VCaP (cell line): Measurements from ENCODE around the gene AGAP3.

Source experiments
- H3K27ac ChIP-seq: fragments of 450-650 bp; 2 replicates; pipeline ENCODE4 v1.5.1; 2017
- TF ChIP-seq, protein P1 (sequence below): fragments of 450-650 bp; conservative IDR thresholded peaks from 2 replicates; pipeline ENCODE4 v1.5.1; 2017; ENCODE audit warnings: mild to moderate bottlenecking, moderate library complexity

AGAP3 gene

GRCh38 chr7:151077705-151078232 lies 8.5 kb upstream of the AGAP3 start:
- no peak overlapping the region; the same call in 1 of the 2 replicates for H3K27ac ChIP-seq
- TF ChIP-seq, protein P1, sequence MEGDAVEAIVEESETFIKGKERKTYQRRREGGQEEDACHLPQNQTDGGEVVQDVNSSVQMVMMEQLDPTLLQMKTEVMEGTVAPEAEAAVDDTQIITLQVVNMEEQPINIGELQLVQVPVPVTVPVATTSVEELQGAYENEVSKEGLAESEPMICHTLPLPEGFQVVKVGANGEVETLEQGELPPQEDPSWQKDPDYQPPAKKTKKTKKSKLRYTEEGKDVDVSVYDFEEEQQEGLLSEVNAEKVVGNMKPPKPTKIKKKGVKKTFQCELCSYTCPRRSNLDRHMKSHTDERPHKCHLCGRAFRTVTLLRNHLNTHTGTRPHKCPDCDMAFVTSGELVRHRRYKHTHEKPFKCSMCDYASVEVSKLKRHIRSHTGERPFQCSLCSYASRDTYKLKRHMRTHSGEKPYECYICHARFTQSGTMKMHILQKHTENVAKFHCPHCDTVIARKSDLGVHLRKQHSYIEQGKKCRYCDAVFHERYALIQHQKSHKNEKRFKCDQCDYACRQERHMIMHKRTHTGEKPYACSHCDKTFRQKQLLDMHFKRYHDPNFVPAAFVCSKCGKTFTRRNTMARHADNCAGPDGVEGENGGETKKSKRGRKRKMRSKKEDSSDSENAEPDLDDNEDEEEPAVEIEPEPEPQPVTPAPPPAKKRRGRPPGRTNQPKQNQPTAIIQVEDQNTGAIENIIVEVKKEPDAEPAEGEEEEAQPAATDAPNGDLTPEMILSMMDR = no peak

GRCh38 chr7:151078233-151079040 lies 7.8 kb upstream of the AGAP3 start:
- TF ChIP-seq, protein P1 = no peak
- peak overlapping the region; percentile 97 for H3K27ac ChIP-seq

- TF ChIP-seq, protein P1 = no peak
- H3K27ac ChIP-seq = peak overlapping the region; percentile 97
Measured at GRCh38 chr7:151079199-151079910, 6.9 kb upstream of the AGAP3 start.

GRCh38 chr7:151080067-151080521 lies 6.2 kb upstream of the AGAP3 start:
- TF ChIP-seq, protein P1 = no peak
- H3K27ac ChIP-seq = peak overlapping the region; percentile 97

DNA sequence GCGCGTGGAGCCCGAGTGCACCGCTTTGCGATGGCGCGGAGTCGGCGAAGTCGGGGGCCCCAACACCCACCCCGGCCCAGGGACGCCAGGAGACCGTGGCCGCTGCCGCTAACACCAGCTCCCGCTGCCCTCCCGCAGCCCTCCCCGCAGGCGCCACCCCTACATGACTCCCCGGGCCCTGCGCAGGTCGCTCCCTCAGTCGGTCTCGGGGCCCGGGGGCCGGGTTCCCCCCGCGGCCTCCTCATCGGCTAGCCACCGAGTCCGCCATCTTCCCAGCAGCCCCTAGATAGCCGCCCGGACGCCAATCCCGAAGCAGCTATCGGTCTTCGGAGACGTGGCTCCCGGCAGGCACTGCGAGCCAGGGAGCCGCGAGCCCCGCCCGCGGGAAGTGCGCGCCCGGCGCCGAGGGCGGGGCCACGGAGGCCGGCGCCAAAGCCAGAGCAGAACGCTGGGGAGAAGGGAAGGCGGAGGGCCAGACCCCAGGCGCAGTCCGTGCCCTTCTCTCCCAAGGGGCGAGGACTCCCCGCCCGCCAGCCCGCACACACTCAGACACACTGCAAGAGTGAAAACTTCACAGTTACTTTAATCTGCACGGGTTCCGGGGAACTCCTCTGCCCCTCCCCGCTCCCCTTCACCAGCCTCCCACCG lies 5.6 kb upstream of the AGAP3 start, which contains the start of gene FASTK:
TSS of gene FASTK (minus strand) at position 288 of the 648 bp plus-strand sequence. CDS start at position 245, 43 bp downstream.
- TF ChIP-seq, protein P1 = no peak
- H3K27ac ChIP-seq = peak within 1 kb of the TSS; percentile 97

GRCh38 chr7:151081170-151082101 lies 4.8 kb upstream of the AGAP3 start:
- H3K27ac ChIP-seq = peak overlapping the region; percentile 97
- TF ChIP-seq, protein P1 = no peak
